ENCODE results near the gene RRP12.
"Not testable (repeated sequence)": the region's sequence is repeated elsewhere in the genome, so short reads cannot be mapped to it uniquely, and the experiment has no call there.

The RRP12 gene

GRCh38 chr10:97408496-97408992 lies 7.4 kb upstream of the RRP12 start:
- ChIA-PET POLR2A (ENCODE audit: low non-redundant PET) (no interaction called here), CTCF (interaction anchor here (0.6 to 1.2 kb wide), 5 partner anchors 17 to 281 kb away, joined by 3 to 5 read pairs (median 3); no protein-coding TSS in a partner anchor)
- TF ChIP-seq CTCF (conservative IDR thresholded peaks at IDR 0.05; ENCODE audit: low read depth): no peak
- H3K27ac ChIP-seq: peak overlapping the region; percentile 25
- DNase-seq (ENCODE audit: low spot score): peak; percentile 55

GRCh38 chr10:97407952-97408248 lies 6.8 kb upstream of the RRP12 start:
- H3K27ac ChIP-seq: no peak overlapping the region; the same call in 1 of the 2 replicates
- TF ChIP-seq CTCF (conservative IDR thresholded peaks at IDR 0.05; ENCODE audit: low read depth): no peak
- ChIA-PET CTCF (interaction anchor here (0.6 kb wide), 2 partner anchors 12 to 30 kb away, joined by 3 to 4 read pairs; no protein-coding TSS in a partner anchor), POLR2A (ENCODE audit: low non-redundant PET) (no interaction called here)
- DNase-seq (ENCODE audit: low spot score): no peak

GRCh38 chr10:97407211-97407951 lies 6.2 kb upstream of the RRP12 start:
- ChIA-PET POLR2A (ENCODE audit: low non-redundant PET) (no interaction called here), CTCF (interaction anchor here (0.6 to 1.0 kb wide), 7 partner anchors 13 to 1748 kb away, joined by 3 to 5 read pairs (median 4); no protein-coding TSS in a partner anchor)
- TF ChIP-seq CTCF (conservative IDR thresholded peaks at IDR 0.05; ENCODE audit: low read depth): peak; percentile 83
- H3K27ac ChIP-seq: peak overlapping the region; percentile 66
- peak; percentile 91 for DNase-seq (ENCODE audit: low spot score)

- H3K27ac ChIP-seq: peak overlapping the region; percentile 66
- POLR2A ChIA-PET (ENCODE audit: low non-redundant PET); DNase-seq (ENCODE audit: low spot score): not testable (repeated sequence)
- CTCF ChIA-PET: interaction anchor here (0.7 to 1.0 kb wide), 6 partner anchors 28 to 1747 kb away, joined by 3 to 5 read pairs (median 4); no protein-coding TSS in a partner anchor
Measured at GRCh38 chr10:97406483-97406882, 5.3 kb upstream of the RRP12 start.

- H3K27ac ChIP-seq: peak overlapping the region; percentile 66
- CTCF ChIA-PET: interaction anchor here (0.8 to 1.0 kb wide), 2 partner anchors 28 to 114 kb away, joined by 3 to 4 read pairs; no protein-coding TSS in a partner anchor
- TF ChIP-seq CTCF (conservative IDR thresholded peaks at IDR 0.05; ENCODE audit: low read depth): no peak
- POLR2A ChIA-PET (ENCODE audit: low non-redundant PET): no interaction called here
- no peak for DNase-seq (ENCODE audit: low spot score)
Measured at GRCh38 chr10:97406064-97406463, 4.9 kb upstream of the RRP12 start.

GRCh38 chr10:97404044-97404443 lies 2.9 kb upstream of the RRP12 start:
- TF ChIP-seq CTCF (conservative IDR thresholded peaks at IDR 0.05; ENCODE audit: low read depth): no peak
- ChIA-PET CTCF (interaction anchor here (0.6 kb wide), 1 partner anchor 24 kb away, joined by 4 read pairs; no protein-coding TSS in a partner anchor), POLR2A (ENCODE audit: low non-redundant PET) (no interaction called here)
- H3K27ac ChIP-seq: no peak overlapping the region
- DNase-seq (ENCODE audit: low spot score): no peak

- ChIA-PET CTCF (interaction anchor here (0.6 to 1.2 kb wide), 2 partner anchors 19 to 328 kb away, joined by 3 read pairs; no protein-coding TSS in a partner anchor), POLR2A (ENCODE audit: low non-redundant PET) (interaction anchor here (0.5 to 0.6 kb wide), 2 partner anchors 82 to 241 kb away, joined by 3 read pairs; no protein-coding TSS in a partner anchor)
- no peak for DNase-seq (ENCODE audit: low spot score)
- no peak for TF ChIP-seq CTCF (conservative IDR thresholded peaks at IDR 0.05; ENCODE audit: low read depth)
- peak overlapping the region; percentile 72 for H3K27ac ChIP-seq
Measured at GRCh38 chr10:97401455-97401919, 347 bp upstream of the RRP12 start.

Data from RWPE1 (cell line).